ENCODE data around the gene TBC1D8.

Gene TBC1D8

DNA sequence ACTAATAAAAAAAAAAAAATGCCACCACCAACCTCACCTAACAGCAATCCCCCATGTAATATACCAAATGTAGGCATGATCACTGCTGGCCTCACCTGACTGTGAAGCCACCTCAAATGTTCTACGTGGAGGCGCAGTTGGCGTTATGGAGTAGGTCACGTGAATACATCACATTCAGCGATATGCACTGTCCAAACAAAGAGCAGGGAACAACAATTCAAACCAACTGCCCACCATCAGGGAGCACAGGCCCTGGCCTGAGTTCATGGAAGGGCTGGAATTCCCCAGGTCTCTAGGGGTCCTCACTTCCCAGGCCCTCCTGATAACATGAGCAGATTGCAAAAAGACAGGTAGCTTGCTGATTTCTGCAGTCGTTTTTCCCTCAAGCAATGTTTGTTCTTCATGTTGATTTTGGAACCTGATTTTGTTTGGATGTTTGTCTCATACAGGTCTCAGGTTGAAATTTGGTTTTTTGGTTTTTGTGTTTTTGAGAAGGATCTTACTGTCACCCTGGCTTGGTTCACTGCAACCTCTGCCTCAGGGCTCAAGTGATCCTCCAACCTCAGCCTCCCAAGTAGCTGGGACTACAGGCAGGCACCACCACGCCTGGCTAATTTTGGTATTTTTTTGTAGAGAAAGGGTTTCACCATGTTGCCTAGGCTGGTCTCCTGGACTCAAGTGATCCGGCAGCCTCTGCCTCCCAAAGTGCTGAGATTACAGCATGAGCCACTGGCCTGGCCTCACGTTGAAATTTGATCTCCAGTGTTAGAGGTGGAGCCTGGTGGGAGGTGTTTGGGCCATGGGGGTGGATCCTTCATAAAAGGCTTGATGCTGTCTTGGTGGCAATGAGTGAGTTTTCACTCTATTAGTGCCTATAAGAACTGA is 15.5 kb downstream of the TBC1D8 start:
- DNase-seq (ENCODE audit: low read depth in 1 of 2, low spot score in 1 of 2) = no peak

DNA sequence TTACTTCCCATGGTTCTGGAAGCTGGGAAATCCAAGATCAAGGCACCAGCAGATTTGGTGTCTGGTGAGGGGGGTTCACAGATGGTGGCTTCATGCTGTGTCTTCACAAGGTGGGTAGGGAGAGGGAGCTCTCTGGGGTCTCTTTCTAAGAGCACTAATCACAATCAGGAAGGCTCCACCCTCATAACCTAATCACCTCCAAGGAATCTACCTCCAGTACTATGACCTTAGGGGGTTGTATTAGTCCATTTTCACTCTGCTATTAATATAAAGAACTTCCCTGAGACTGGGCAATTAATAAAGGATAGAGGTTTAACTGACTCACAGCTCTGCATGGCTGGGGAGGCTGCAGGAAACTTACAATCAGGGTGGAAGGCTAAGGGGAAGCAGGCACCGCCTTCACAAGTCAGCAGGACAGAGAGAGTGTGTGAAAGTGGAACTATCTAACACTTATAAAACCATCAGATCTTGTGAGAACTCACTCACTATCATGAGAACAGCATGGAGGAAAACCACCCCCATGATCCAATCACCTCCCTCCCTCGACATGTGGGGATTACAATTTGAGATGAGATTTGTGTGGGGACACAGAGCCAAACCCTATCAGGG is 17.6 kb downstream of the TBC1D8 start:
- DNase-seq (ENCODE audit: low read depth in 1 of 2, low spot score in 1 of 2) = no peak

DNA sequence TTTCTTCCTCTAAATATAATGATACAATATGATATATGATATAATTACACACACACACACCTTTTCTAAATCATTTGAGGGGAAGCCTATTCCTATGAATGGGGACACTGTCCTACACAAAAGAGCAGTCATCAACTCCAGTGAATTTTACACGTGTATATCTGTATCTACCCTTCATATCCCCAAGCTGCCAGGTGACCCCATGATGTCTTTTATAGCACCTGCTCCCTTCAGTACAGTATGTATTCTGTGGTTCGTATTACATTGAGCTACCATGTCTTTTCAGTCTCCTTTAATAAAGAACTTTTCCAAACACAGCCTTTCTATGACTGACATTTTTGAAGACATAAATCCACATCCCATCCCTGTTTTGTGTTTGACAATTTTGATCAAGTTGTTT is 19.0 kb downstream of the TBC1D8 start:
- no peak for DNase-seq (ENCODE audit: low read depth in 1 of 2, low spot score in 1 of 2)

DNA sequence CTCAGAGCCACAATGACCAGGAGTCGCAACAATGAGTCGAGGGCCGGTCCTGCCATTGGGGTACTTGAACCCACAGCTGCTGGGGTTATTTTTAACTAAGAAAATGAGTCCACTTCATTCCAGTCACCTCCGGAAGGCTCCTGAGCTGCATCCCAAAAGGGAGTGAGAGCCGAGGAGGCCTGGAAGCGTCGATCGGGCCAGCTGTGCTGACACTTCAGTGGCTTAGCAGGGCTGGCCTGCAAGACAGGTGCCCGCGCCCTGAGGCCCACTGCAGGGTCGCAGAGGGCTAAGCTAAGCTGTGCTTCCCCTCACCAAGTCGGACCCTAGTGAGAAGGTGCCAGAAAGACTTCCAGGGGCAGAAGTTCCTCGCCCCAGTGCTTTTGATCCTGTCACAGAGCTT is 21.1 kb downstream of the TBC1D8 start:
- DNase-seq (ENCODE audit: low read depth in 1 of 2, low spot score in 1 of 2) = no peak

DNA sequence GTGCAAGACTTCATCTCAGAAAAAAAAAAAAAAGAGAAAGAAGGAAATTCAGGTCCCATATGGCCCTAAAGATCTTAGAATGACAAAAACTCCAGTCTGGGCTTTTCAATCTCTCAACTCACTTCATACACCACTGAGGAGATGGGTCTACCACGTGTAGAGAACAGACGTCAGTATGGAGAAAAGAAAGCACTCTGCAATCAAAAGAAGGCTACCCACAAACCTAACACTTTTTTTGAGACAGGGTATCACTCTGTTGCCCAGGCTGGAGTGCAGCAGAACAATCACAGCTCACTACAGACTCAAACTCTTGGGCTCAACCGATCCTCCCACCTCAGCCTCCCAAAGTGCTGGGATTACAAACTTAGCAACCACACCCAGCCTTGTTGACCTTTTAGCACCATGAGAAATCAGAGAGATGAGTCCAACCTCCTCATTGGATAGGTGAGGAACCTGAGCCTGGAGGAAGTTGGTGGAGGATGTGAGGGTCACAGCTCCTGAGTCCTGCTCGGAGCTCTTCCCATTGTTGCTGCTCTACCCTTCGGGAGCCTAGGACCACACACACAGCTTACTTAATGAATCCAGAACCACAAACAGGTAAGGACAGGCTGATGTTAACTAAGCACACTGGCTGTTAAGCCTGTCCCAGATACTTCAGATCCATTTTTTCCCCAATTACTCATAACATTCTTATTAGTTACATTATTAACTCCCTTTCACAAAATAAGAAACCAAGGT is 23.7 kb downstream of the TBC1D8 start:
- DNase-seq (ENCODE audit: low read depth in 1 of 2, low spot score in 1 of 2) = no peak

DNA sequence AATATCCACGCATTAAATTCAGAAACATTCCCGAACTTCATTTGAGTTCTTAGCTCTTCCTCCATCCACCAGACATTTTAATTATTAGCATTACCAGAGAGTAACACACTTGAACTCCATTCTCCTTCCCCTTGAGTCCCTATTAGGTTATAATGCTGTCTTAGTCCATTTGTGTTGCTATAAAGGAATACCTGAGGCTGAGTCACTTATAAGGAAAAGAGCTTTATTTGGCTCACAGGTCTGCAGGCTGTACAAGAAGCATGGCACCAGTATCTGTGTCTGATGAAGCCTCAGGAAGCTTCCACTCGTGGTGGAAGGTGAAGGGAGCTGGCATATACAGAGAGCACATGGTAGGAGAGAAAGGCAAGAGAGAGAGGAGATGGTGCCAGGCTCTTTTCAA is 25.4 kb downstream of the TBC1D8 start:
- no peak for DNase-seq (ENCODE audit: low read depth in 1 of 2, low spot score in 1 of 2)

DNA sequence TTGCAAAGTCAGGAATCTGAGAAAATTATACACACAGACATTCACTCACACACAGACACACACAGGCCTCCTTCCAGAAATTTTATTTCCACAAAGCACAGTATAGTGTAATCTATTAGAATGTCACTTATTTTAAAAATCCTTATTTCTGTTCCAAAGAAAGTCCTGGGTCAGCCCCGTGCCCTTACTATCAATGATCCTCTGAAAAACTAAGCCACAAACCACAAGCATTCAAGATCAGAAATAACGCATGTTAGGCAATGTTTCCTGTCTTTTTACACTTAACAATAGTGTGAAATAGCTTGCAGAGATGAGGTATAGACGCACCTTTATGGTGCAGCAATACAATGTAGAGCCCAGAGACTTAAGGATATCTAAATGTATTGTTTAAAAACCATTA is 25.8 kb downstream of the TBC1D8 start:
- DNase-seq (ENCODE audit: low read depth in 1 of 2, low spot score in 1 of 2) = no peak

DNA sequence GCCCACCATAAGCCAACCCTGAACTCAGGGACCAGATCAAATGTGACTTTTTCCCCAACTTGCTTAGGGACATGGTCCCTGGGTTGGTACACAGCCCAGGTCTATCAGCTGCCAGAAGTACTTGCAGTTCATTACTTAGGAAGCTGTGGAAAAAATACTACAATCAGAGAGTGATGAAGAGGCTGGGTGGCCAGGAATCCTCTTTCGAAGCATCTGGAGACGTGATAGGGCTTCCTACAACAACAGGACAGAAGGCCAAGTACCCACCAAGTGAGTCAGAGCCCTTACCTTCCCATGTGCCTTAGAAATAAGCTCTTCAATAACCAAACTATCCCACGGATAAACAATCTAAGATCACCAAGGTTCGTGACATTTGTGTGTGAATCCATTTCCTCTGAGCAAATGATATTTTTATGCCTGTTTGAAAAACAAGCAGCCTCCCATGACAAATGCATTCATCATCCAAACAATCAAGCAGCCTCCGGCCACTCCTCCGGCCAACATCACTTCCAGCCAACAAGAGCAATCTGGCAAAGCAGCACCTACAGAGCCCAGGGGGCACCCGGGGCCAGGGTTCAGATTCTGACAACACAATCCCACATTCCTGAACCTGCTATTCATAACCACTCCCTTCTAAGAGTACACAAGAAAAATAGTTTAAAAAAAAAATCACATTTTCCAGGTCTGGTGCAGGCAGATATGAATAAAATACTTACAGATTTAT is 26.4 kb downstream of the TBC1D8 start:
- DNase-seq (ENCODE audit: low read depth in 1 of 2, low spot score in 1 of 2) = no peak

DNA sequence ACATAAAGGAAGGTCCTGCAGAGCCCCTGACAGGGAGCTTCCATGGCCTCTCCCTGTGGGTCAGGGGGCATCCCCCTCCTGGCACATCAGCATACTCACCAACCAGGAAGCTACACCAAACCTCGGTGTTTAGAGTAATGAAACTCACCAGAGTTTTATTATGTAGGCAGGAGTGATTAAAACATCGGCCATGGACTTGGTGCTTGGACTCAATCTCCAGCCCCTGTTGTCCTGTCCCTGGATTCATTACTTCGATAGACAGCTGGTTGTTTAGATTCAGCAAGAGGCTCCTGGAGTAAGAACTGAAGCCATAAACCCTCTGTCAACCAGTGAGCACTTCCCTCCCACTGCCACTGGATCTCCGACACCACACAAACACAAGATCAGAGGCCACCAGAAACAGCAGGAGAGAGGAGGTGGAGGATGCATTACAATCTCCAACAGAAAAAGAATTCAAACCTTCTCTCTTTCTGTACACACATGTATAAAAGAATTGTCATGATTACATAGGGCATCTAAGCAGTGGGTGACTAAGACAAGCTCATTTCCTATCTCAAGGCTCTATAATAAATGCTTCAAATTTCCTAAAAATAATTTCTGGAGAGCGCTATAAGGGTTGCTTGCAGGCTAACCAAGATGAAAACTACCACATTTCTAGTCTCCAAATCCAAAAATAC is 27.2 kb downstream of the TBC1D8 start:
- DNase-seq (ENCODE audit: low read depth in 1 of 2, low spot score in 1 of 2) = no peak

DNA sequence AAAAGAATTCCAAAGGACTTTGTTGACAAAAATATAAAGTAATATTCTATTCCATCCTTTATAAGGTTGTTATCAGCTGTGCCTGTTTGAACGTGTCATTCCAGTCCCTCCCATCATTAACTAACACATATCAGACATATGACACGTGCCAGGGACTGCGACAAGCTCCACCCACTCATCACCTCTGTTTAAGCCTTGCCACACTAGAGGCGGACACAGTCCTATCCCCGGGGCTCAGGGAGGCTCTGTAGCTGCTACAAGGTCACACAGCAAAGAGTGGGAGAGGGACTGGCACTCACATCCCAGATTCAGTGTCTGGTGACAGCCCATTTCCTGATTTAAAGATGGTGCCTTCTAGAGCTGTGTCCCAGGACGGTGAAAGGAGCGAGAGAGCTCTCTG is 30.0 kb downstream of the TBC1D8 start:
- DNase-seq (ENCODE audit: low read depth in 1 of 2, low spot score in 1 of 2) = no peak

DNA sequence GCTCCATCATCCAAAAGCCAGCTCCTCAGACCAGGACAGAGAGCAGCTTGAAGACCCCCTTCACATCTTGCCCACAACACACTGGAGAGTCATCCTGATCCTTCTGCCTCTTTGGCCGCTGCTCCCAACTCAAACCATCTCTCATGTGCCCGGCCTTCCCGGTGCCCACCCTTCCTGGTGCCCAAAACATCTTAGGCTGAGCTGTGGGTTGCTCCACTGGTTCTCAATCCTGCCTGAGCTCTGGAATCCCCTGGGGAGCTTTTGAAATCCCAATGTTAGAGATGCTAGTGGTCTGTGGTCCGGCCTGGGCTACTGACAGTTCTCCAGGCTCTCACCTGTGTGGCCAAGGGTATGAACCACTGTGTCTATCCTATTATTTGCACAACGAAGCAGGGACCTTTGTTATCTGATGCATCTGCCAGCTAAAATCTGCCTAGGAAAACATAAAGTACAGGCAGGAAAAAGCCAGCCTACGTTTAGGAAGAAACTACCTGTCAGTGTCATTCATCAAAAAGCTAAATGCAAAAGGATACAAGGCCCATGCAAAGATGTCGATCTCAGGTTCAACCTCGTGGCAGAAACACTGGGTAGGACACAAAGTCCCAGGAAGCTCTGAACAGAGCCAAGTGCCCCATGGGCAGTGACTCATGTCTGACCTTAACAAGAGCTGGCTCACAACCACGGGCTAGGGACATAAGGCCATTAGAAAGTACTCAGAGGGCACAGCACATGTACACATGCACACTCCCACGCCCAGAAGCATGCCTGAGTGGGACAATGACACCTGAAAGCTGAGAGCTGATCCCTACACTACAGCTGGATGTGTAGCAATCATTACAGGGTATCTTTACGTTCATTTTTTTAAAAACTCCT is 30.8 kb downstream of the TBC1D8 start:
- DNase-seq (ENCODE audit: low read depth in 1 of 2, low spot score in 1 of 2) = no peak

DNA sequence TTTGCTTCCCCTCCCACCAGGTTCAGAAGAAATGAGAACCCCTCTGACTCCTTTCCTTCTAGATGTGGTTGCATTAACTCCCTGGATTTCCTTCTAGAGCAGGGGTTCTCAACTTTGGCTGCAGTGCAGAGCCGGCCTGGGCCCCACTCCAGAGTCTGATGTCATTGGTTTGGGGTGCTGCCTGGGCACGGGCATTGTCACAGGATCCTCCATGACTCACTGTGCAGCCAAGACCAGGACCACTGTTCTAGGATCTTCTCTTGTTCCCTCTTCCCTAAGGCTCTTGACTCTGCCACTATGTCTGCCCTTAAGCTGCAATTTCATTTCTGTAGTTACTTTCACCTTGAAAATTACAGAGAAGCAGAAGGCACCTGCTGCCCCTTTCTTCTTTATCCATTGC is 31.8 kb downstream of the TBC1D8 start:
- DNase-seq (ENCODE audit: low read depth in 1 of 2, low spot score in 1 of 2) = no peak

DNA sequence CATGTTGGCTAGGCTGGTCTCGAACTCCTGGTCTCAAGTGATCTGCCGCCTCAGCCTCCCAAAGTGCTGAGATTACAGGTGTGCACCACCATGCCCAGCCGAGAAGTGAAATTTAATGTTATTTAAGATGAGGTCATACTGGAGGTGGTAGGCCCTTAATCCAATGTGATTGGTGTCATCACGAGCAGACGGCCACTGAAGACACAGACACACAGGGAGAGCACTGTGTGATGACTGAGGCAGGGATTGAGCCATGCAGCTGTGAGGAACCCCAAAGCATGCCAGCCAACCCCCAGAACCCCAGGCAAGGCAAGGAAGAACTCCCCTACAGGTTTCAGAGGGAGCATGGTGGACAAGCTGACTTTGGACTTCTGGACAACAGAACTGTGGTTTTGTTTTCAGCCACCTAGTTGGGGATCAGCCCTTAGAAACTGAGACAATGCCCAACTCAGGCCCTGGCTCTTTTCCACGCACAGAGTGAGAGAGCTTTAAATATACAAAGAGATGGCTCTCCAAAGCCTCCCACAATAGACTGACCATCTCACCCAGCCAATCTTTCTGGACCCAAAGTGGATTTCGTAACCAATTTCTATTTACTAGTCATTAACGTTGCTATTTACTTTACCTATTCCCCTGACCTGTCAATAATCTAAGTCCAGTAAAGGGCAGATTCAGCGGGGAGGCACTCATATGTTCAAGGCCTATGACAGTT is 34.2 kb downstream of the TBC1D8 start:
- no peak for DNase-seq (ENCODE audit: low read depth in 1 of 2, low spot score in 1 of 2)

DNA sequence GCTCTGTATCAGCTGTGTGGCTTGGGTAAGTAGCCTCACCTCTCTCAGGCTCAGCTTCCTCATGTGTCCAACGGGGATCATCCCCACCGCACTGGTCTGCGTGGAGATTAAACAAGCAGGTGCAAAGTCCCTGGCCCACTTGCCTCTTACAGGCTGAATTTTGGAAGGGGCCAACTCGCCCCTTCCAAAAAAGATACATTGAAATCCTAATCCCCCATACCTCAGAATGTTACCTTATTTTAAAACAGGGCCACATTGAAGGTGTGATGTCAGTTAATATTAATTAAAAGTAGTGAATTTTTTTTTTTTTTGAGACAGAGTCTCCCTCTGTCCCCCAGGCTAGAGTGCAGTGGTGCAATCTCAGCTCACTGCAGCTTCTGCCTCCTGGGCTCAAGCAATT is 34.8 kb downstream of the TBC1D8 start:
- DNase-seq (ENCODE audit: low read depth in 1 of 2, low spot score in 1 of 2) = no peak

DNA sequence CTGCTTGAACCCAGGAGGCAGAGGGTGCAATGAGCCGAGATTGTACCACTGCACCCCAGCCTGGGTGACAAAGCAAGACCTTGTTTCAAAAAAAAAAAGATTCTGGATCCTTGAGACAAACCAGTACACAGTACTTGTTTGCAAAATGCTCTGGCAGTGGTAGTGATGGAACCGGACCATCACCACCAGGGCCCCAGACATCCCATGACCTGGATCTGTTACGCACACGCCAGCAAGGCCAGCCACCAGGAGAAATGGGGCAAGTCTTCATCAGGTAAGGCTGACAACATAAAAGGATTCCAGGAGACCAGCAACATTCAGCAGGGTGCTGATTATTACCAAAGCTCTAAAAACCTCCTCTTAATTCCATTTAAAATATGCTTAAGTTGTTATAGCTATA is 35.5 kb downstream of the TBC1D8 start:
- DNase-seq (ENCODE audit: low read depth in 1 of 2, low spot score in 1 of 2) = no peak

DNA sequence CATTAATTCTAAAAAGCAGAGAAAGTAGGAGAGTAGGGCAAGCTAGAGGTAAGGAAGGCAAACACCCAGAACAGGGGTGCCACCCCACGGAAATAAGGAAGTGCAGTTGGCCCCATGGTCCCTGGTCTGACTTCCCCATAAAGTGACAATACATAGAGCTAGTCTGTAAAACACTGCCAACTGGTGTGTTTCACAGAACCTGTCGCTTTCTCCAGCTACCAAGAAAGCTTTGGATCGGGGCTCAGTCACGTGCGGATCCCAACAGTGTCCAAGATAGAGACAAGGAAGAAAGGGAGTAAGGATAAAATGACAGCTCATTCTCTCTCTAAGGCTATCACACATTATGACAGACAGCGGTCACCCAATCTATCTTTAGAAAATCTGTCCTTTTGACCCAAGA is 36.4 kb downstream of the TBC1D8 start:
- DNase-seq (ENCODE audit: low read depth in 1 of 2, low spot score in 1 of 2) = no peak

DNA sequence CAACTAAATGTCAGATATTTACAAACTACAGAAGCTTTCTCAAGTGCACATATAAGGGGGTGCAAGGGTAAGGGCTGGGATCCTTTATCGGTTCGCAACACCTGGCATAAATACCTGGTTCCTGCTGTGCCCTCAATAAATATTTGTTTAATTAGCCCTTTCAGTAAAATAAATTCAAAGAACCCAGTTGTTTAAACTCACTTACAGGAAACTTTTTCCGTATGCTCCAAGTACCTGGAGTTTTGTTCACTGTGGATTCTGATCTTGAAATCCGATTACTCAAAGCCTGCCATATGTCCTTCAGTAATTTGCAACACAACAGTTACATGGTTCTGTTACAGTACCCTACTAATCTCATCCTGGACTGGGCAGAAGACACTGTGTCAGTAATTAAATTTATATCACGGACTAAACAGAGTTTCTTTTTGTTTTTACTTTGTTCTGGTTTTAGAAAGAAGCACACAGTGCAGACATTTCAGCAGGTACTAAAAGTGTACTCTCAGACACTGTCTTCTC is 36.9 kb downstream of the TBC1D8 start:
- no peak for DNase-seq (ENCODE audit: low read depth in 1 of 2, low spot score in 1 of 2)

DNA sequence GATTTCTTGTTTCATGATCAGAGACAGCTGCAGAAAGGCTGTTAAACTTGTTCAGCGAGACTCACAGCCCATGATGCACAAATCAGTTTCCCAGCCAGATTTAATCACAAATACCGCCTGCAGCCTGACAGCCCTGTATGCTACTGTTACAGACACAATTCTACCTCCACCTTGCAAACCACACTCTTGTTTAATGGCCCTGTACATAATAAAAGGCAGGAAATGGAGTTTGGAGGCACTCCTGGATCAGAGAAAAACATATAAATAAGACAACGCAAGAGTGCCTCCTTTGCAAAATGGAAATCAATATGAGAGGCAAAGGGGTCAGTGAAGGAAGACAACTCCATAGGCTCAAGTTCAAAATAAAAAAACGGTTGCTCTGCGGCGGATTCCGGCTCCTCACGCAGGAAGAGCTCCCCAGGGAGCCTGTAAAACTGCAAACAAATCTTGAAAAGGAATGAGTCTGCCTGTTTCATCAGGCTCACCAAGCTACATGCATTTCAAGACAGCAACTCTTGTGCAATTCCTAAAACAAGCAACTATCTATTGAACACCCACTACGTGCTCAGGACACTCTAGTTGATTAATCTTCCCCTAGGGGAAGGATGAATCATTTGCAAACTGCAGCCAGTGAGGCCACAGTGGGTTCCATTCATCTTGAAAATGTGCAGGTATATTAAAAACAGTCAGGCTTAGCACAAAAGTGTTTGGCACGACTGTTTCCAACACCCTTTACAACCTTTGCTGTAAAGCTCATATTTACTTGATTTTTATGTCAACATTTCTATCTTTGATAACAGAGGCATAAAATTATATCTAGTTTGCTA is 37.5 kb downstream of the TBC1D8 start:
- DNase-seq (ENCODE audit: low read depth in 1 of 2, low spot score in 1 of 2) = no peak
